ENCODE measurements around the gene TBC1D9B. TPM values are rescaled to one million over a fixed set of nuclear protein-coding genes. Genes with fewer than 3 reads are reported as not detected.
"Not testable (repeated sequence)": the region's sequence is repeated elsewhere in the genome, so short reads cannot be mapped to it uniquely, and the experiment has no call there.

The TBC1D9B gene
- polyA plus RNA-seq, 4 donors = 87.5 to 141 (median 109) TPM

DNA sequence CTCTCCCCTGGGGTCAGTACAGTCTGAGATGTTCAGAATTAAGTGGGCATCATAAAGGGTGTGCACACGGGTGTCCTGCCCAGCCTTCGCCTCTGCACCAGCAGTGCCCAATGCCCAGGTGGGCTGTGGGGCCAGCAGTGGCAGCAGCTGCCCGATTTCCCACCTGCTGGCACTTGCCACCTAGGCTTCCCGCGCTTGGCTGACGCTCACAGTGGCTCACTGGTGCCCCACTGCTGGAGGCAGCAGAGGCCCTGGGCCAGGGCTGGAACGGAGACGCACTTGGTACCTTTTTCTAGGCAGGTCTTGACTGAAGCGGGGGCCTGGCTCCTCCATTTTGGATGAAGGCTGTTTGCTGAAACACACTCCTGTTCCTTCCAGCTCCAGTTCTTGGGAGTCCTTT lies 66.1 kb downstream of the TBC1D9B start:
- DNase-seq (ENCODE audit: low read depth in 4 of 4, low spot score in 2 of 4) = no peak

DNA sequence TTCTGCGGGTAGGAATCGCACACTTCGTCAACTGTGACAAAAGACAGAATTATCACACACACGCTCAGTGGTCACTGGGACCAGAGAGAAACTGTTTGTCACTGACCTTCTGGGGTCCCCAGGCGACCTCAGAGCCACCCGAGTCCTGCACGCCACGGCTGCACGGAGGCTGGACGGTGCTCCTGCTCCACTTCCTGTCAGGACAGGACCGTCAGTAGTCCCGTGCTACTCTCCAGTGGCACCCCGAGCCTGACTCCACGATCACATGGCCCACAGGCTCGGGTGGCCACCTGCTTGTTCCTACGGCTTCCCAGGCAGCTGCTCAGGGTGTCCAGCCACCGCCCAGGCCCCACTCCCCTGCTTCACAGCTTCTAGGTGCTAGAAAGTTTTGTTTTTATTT lies 66.9 kb downstream of the TBC1D9B start:
- no peak for DNase-seq (ENCODE audit: low read depth in 4 of 4, low spot score in 2 of 4)

DNA sequence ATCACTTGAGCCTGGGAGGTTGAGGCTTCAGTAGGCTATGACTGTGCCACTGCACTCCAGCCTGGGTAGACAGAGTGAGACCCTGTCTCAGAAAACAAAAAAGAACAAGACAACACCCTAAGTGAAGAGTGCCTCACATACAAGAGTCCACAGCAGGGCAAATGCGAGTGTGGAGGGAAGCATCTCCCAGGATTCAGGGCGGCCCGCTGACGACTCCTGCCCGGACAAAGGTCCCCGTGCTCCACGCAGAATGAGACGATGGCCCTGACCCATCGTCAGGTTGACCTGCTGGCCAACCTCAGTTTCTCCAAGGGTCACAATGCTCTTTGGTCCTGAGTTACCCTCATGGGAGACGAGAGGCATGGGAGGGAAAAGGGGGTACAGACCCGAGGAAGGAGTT lies 67.4 kb downstream of the TBC1D9B start:
- no peak for DNase-seq (ENCODE audit: low read depth in 4 of 4, low spot score in 2 of 4)

DNA sequence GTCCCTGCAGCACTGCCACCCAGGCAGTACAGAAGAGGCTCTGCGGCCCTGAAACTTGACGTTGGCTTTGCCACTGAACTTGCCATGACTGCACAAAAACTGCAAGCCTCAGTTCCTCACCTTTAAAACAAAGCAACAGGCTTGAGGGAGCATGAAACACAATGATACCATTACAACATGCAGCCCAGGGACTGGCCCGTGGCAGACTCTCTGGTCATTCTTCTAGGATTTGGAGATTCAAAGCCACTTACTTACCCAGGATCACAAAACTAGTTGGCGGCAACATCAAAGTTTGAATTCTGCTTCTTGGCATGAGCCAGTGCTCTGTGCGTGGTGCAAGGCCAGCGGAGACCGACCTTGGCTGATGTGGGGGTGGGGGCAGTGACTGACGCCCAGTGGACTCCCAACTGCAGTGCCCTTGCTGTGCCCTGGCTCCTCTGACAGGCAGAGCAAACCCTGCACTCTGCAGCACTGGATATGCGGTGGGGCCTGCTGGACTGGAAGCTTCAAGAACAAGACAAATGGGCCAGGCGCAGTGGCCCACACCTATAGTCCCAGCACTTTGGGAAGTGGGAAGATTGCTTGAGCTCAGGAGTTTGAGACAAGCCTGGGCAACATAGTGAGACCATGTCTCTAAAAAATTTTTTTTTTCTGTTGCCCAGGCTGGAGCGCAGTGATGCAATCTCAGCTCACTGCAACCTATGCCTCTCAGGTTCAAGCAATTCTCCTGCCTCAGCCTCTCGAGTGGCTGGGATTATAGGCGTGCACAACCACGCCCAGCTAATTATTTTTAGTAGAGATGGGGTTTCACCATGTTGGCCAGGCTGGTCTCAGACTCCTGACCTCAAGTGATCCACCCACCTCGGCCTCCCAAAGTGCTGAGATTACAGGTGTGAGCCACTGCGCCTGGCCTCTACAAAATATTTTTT lies 68.1 kb downstream of the TBC1D9B start:
- no peak for DNase-seq (ENCODE audit: low read depth in 4 of 4, low spot score in 2 of 4)

DNA sequence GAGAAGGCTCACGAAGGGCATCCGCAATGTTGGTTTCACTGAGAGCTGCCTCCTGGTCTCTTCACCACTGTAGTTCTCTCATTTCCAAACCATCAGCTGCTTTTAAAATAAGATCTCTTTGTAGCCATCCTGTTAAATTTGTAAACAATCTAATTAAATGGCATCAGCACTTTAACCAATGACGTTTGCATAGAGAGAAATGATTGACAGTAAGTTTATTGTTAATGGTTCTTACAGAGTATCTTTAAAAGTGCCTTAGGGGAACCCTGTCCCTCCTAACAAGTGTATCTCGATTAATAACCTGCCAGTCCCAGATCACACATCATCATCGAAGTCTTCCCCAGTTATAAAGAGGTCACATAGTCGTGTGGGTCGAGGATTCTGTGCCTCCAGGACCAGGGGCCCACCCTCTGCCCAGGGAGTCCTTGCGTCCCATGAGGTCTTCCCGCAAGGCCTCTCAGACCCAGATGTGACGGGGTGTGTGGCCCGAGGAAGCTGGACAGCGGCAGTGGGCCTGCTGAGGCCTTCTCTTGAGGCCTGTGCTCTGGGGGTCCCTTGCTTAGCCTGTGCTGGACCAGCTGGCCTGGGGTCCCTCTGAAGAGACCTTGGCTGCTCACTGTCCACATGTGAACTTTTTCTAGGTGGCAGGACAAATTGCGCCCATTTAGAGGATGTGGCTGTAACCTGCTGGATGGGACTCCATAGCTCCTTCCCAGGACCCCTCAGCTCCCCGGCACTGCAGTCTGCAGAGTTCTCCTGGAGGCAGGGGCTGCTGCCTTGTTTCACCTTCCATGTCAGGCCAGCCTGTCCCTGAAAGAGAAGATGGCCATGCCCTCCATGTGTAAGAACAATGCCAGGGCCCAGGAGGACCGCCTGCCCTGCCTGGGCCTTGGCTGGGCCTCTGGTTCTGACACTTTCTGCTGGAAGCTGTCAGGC lies 70.4 kb downstream of the TBC1D9B start:
- DNase-seq (ENCODE audit: low read depth in 4 of 4, low spot score in 2 of 4) = no peak

DNA sequence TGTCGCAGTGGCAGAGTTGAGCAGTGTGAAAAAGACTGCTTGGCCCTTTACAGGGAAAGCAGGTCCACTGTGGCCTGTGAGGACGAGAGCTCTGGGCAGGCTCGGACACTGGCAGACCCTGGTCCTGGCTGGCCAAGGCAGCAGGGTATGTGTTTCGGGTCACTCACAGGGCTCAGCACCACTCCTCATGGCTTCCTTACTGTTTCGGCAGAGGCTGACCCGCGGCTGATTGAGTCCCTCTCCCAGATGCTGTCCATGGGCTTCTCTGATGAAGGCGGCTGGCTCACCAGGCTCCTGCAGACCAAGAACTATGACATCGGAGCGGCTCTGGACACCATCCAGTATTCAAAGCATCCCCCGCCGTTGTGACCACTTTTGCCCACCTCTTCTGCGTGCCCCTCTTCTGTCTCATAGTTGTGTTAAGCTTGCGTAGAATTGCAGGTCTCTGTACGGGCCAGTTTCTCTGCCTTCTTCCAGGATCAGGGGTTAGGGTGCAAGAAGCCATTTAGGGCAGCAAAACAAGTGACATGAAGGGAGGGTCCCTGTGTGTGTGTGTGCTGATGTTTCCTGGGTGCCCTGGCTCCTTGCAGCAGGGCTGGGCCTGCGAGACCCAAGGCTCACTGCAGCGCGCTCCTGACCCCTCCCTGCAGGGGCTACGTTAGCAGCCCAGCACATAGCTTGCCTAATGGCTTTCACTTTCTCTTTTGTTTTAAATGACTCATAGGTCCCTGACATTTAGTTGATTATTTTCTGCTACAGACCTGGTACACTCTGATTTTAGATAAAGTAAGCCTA lies 71.3 kb downstream of the TBC1D9B start:
- no peak for DNase-seq (ENCODE audit: low read depth in 4 of 4, low spot score in 2 of 4)

DNA sequence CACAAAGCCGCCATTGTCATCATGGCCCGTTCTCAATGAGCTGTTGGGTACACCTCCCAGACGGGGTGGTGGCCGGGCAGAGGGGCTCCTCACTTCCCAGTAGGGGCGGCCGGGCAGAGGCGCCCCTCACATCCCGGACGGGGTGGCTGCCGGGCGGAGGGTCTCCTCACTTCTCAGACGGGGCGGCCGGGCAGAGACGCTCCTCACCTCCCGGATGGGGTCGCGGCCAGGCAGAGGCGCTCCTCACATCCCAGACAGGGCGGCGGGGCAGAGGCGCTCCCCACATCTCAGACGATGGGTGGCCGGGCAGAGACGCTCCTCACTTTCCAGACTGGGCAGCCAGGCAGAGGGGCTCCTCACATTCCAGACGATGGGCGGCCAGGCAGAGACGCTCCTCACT lies 72.8 kb downstream of the TBC1D9B start:
- DNase-seq (ENCODE audit: low read depth in 4 of 4, low spot score in 2 of 4) = not testable (repeated sequence)

DNA sequence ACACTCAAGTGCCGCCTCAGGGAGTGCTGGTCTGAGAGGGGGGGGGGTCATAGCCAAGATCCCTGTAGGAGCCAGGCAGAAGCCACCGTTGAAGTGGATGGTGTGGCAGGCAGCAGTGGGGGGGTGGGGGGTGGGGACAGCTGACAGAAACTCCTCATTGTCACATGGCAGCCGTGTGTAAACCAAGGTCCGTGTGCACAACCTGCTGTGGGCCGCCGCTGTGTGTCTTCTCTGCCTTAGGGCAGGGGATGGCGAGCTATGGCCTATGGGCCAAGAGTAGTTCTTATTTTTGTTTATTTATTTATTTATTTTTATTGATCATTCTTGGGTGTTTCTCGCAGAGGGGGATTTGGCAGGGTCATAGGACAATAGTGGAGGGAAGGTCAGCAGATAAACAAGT lies 73.6 kb downstream of the TBC1D9B start:
- DNase-seq (ENCODE audit: low read depth in 4 of 4, low spot score in 2 of 4) = no peak

DNA sequence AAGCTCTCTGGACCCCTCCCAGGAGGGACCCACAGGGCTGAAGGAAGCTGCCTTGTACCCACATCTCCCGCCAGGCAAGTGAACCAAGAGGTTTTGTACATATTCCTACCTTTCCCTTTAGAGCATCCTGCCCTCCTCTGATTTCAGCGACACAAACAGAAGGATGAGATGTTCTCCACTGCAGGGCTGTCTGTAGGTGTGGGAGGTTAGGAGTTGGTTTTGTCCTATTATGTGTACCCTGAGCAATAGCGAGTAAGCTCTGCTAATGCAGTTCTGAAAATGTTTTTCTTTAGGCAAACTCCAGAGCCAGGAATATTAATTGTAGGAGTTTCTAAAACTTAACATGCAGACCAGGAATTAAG lies 74.0 kb downstream of the TBC1D9B start:
- no peak for DNase-seq (ENCODE audit: low read depth in 4 of 4, low spot score in 2 of 4)

DNA sequence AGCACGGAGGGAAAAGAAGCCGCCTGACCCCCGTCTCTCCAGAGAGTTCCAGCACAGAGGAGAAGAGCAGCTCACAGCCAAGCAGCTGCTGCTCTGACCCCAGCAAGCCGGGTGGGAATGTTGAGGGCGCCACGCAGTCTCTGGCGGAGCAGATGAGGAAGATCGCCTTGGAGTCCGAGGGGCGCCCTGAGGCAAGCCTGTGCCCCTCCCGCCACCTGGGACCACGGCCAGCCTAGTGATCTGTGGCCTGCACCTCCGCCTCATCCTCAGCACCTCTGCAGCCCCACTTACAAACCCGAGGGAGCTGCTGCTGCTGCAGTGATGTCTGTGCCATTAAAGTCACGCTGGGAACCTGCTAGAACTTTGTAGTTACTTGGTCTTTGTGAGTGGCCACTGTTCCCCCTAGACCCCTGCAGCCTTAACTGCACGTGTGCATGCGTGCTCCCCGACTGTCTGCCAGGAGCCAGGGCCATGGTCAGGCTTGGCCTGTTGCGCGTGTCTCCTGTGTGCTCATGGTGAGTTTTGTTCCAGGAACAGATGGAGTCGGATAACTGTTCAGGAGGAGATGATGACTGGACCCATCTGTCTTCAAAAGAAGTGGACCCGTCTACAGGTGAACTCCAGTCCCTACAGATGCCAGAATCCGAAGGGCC lies 74.5 kb downstream of the TBC1D9B start:
- DNase-seq (ENCODE audit: low read depth in 4 of 4, low spot score in 2 of 4) = no peak

DNA sequence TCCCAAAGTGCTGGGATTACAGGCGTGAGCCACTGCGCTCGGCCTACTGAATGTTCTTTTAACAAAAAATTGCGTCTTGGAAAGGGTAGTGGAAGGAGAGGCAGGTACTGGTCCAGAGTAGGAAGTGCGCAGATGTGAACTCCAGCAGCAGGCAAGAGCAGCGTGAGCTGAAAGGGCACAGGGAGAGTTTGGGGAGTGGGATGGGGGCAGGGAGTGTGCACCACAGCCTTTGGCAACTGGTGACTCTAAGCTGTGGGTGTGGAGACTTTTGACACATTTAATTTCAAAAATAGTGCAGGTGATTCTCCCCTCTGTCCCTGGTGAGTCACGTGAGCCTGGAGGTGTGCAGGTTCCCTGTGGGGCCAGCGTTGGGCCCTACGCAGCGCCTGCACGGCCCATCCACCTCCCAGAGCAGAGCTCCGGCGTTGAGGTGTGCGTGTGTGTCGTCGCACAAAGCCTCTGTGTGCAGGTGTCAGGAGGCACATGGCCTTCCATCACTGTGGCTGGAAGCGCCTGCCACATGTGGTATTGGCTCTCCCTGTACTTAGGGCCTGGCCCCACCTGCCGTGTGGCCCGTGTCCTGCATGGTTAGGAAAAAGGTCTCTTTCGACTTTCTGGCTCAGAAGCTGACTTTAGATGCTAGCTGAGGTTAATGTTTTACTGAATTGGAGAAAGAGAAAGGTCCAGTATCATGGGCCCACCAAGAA lies 75.5 kb downstream of the TBC1D9B start:
- no peak for DNase-seq (ENCODE audit: low read depth in 4 of 4, low spot score in 2 of 4)

DNA sequence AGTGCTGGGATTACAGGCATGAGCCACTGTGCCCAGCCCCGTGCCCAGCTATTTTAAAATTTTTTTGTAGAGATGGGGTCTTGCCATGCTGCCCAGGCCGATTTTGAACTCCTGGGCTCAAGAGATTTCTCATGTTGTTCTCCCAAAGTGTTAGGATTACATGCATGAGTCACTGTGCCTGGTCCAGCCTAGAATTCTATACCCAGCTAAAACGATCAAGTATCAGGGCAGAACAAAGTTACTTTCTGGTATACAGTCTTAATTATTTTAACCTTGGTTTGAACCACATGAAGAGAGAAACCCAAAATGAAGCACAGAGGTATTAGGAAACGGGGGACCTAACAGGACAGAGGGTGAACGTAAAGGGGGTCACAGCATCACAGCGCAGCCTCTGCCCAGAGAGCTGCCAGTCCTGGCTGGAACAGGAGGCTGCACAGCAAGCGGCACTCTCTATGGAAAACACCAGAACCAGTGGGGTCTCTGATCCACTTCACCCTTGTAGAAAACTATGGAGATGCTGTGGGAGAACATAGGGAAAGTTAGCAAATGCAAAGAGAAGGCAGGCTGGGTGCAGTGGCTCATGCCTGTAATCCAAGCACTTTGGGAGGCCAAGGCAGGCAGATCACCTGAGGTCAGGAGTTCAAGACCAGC lies 76.8 kb downstream of the TBC1D9B start:
- no peak for DNase-seq (ENCODE audit: low read depth in 4 of 4, low spot score in 2 of 4)

DNA sequence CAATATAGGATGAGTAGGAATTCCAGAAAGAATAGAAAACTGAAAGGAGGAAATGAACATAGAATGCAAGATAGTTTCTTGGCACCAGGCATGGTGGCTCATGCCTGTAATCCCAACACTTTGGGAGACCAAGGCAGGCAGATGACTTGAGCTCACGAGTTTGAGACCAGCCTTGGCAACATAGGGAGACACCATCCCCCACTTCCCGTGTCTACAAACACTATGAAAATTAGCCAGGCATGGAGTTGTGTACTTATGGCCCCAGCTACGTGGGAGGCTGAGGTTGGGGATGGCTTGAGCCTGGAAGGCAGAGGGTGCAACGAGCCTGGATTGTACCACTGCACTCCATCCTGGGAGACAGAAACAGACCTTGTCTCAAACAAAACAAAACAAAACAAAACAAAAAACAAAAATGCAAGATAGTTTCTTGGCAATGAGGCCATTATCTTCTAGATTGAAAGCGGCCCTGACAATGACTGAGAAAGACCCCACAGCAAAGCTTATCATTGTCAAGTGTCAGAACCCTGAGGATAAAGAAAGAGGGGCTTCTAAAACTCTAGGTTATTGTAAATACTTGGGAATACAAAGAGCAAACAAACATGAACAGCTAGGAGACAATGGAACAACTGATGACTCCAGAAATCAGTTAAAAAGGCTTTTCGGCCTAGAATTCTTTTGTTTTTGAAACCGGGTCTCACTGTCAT lies 77.8 kb downstream of the TBC1D9B start:
- no peak for DNase-seq (ENCODE audit: low read depth in 4 of 4, low spot score in 2 of 4)

DNA sequence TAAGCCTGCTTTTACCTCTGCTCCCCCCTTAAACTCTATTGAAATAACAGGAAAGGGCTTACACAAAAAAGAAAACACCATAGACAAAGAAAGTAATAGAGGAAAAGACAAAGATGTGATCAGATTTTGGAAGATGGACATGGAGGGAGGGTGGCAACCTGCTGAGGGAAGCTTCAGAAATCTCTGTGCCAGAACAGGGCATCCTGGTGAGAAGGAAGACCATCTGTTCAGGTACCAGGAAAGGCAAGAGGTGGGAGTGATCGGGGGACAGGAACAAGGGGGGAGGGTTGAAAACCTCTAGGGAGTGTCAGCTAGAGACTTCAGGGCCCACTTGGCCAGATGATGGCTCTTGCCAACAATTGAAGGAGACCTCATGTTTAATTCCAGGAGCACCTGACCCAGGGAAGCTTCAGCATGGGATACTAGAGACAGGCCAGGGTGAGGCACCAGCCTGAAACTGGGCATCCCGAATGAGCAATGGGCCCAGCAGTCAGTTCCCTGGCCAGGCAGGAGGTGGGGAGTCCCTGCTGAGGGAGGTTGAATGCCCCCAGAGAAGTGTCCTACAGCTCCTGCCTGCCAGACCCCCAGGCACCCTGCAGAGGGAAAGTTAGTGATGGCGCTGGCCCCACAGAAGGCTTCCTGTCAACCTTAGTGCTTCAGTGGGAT lies 78.8 kb downstream of the TBC1D9B start:
- no peak for DNase-seq (ENCODE audit: low read depth in 4 of 4, low spot score in 2 of 4)

DNA sequence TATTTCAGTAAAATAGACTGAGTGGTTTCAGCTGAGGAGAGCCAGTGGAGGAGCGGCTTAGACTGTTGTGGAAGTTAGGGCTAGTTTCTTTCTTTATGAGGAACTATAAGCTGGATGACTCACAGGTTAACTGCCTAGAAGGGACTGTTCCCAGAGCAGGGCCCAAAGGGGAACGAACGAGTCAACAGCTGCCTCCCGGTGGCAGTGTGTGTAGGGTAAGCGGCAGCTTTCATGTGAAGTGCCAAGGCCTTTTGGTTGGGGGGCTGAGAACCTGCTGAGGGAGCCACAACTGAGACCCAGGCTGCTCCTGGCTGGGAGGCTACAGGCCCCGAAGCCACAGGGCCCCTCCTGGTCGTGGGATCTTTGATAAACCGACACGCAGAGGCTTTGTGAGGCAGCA lies 80.0 kb downstream of the TBC1D9B start:
- no peak for DNase-seq (ENCODE audit: low read depth in 4 of 4, low spot score in 2 of 4)

DNA sequence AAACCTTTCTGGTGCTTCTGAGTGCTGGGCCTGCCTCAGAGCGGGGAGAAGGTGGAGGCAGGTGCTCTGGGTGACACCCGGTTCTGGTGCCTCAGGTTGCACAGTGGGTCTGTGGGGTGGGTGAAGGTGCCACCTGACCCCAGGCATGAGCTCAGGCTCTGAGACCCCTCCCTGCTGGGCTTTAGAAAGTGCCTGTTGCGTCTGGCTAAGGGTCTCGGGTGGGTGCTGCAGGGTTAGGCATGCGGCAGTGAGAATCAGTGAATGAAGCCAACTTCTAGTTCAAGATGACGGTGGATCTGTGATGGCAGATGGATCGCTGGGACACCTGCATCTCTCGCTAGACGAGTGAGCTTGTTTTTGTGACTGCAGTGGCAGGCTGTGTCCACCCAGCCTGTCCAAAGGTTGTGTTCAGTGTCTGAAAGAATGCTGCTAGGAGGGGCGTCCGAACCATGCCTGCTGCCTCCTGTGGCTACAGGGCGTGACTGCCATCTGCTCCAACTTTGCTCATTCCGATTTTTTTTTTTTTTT lies 82.0 kb downstream of the TBC1D9B start:
- no peak for DNase-seq (ENCODE audit: low read depth in 4 of 4, low spot score in 2 of 4)

DNA sequence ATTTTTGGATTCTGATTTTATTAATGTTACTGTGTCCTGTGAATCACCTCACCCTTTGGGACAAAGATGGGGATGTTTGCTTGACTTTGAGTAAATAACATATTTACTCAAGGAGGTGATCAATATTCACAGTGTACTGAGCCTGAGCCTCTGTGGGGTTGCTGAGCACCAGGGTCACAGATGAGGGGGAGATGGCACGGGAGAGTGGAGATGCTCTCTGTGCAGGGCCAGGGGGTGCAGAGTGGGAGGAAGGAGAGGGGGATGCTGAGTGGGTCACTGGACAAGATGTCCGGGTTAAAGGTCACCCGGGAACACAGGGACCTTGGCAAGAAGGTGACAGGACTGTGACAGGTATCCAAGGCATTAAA lies 83.0 kb downstream of the TBC1D9B start:
- DNase-seq (ENCODE audit: low read depth in 4 of 4, low spot score in 2 of 4) = no peak
